RWPE2 (cell line): ENCODE measurements around the gene DNMT1.
"Not testable (repeated sequence)": the region's sequence is repeated elsewhere in the genome, so short reads cannot be mapped to it uniquely, and the experiment has no call there.

ENCODE experiments used
- ATAC-seq: fragments of 200-7000 bp; cut with Tn5 transposase; 3 replicates; pipeline ENCODE4 v1.9.1; 2021; ENCODE audit warnings: low read depth
- DNase-seq: peaks from one replicate; pipeline ENCODE4 v3.0.0-alpha.2; 2020; ENCODE audit warnings: low spot score
- H3K27ac ChIP-seq: fragments of 450-650 bp; 2 replicates; pipeline ENCODE4 v1.5.1; 2017; ENCODE audit warnings: mild to moderate bottlenecking; ENCODE audit not compliant: poor library complexity, severe bottlenecking
- H3K27me3 ChIP-seq: fragments of 250-450 bp; sonication (Bioruptor Pico); 2 replicates; pipeline ENCODE4 v1.5.1; 2021; ENCODE audit warnings: mild to moderate bottlenecking, moderate library complexity; ENCODE audit not compliant: insufficient read depth, poor library complexity, severe bottlenecking
- H3K36me3 ChIP-seq: fragments of 250-450 bp; sonication (Bioruptor Pico); 2 replicates; pipeline ENCODE4 v1.5.1; 2020; ENCODE audit warnings: low read depth, mild to moderate bottlenecking, moderate library complexity
- H3K4me1 ChIP-seq: fragments of 250-450 bp; sonication (Bioruptor Pico); 2 replicates; pipeline ENCODE4 v1.5.1; 2021; ENCODE audit warnings: mild to moderate bottlenecking, moderate library complexity; ENCODE audit not compliant: insufficient read depth, poor library complexity, severe bottlenecking
- H3K4me3 ChIP-seq: fragments of 250-450 bp; sonication (Bioruptor Pico); 2 replicates; pipeline ENCODE4 v1.5.1; 2021; ENCODE audit warnings: mild to moderate bottlenecking, moderate library complexity; ENCODE audit not compliant: severe bottlenecking
- H3K9me3 ChIP-seq: fragments of 250-450 bp; sonication (Bioruptor Pico); 2 replicates; pipeline ENCODE4 v1.5.1; 2021; ENCODE audit warnings: mild to moderate bottlenecking, moderate library complexity; ENCODE audit not compliant: severe bottlenecking
- CTCF ChIP-seq: fragments of 450-650 bp; IDR thresholded peaks from one replicate; pipeline ENCODE4 v1.5.1; 2017; ENCODE audit warnings: mild to moderate bottlenecking, moderate library complexity; ENCODE audit not compliant: poor library complexity, severe bottlenecking

The DNMT1 gene

GRCh38 chr19:10205636-10206035 lies 10.9 kb upstream of the DNMT1 start:
- no peak for TF ChIP-seq CTCF
- Histone ChIP-seq H3K9me3 (no peaks in the 10 kb centered on the region), H3K36me3 (no peaks in the 10 kb centered on the region), H3K27me3 (no peaks in the 10 kb centered on the region), H3K4me1 (no peaks in the 10 kb centered on the region), H3K4me3 (no peak overlapping the region), H3K27ac (no peak overlapping the region)
- ATAC-seq: no peak
- no peak for DNase-seq

DNA sequence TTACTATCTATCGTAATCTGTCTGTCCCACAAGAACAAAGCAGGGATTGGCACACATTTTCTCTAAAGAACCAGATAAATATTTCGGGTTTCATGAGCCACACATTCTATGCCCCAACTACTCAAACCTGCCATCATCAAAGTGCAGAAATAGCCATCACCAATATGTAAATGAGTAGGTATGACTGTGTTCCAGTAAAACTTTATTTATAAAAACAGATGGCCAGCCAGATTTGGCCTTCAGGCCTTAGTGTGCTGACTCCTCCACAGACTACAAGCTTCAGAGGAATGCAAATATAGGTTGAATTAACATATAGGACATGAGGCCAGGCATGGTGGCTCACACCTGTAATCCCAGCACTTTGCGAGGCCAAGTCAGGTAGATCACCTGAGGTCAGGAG lies 8.9 kb upstream of the DNMT1 start:
- DNase-seq (no peak), ATAC-seq (no peak)
- no peak for TF ChIP-seq CTCF
- no peak overlapping the region for H3K27ac ChIP-seq
- H3K4me1 ChIP-seq: no peaks in the 10 kb centered on the region
- H3K4me3 ChIP-seq: no peak overlapping the region
- no peaks in the 10 kb centered on the region for H3K36me3 ChIP-seq
- no peaks in the 10 kb centered on the region for H3K27me3 ChIP-seq
- H3K9me3 ChIP-seq: no peaks in the 10 kb centered on the region

- Histone ChIP-seq H3K27me3 (no peaks in the 10 kb centered on the region), H3K27ac (no peak overlapping the region), H3K9me3 (no peaks in the 10 kb centered on the region), H3K4me3 (no peak overlapping the region), H3K36me3 (no peaks in the 10 kb centered on the region), H3K4me1 (no peaks in the 10 kb centered on the region)
- no peak for TF ChIP-seq CTCF
- DNase-seq (no peak), ATAC-seq (no peak)
Observed at GRCh38 chr19:10201176-10201575, 6.4 kb upstream of the DNMT1 start.

DNA sequence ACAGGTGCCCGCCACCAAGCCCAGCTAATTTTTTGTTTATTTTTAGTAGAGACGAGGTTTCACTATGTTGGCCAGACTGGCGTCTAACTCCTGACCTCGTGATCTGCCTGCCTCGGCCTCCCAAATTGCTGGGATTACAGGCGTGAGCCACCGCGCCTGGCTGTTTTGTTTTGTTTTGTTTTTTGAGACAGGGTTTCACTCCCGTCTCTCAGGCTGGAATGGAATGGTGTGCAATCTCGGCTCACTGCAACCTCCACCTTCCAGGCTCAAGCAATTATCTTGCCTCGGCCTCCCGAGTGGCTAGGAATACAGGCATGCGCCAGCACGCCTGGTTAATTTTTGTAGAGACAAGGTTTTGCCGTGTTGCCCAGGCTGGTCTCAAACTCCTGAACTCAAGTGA lies 5.3 kb upstream of the DNMT1 start:
- H3K36me3 ChIP-seq, H3K9me3 ChIP-seq, H3K4me1 ChIP-seq, DNase-seq, H3K4me3 ChIP-seq, ATAC-seq, H3K27ac ChIP-seq, H3K27me3 ChIP-seq: not testable (repeated sequence)

DNA sequence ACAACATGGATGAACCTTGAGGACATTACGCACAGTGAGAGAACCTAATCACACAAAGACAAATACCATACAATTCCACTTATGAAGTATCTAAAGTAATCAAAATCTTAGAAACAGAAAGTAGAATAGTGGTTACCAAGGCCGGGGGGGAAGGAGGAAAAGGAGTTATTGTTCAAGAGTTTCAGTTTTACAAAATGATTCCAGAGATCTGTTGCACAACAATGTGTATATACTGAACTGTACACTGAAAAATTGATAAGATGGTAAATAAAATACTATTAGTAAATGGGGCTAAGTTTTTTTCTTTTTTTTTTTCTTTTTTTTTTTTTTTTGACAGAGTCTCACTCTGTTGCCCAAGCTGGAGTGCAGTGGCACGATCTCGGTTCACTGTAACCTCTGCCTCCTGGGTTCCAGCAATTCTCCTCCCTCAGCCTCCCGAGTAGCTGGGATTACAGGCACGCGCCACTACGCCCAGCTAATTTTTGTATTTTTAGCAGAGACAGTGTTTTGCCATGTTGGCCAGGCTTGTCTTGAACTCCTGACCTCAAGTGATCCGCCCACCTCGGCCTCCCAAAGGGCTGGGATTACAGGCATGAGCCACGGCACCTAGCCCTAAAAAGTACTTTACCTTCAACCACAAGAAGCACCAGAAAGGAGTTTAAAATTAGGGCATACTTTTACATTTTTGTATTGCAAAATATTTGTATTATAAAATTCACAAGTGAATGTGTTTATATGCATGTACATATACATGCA lies 4.3 kb upstream of the DNMT1 start:
- not testable (repeated sequence) for H3K36me3 ChIP-seq, H3K27ac ChIP-seq, ATAC-seq, H3K4me3 ChIP-seq, H3K9me3 ChIP-seq, H3K4me1 ChIP-seq, DNase-seq, H3K27me3 ChIP-seq

GRCh38 chr19:10195199-10195519 lies 406 bp upstream of the DNMT1 start:
- DNase-seq (no peak), ATAC-seq (peak; percentile 6; the same call in 1 of the 3 replicates)
- no peak for TF ChIP-seq CTCF

More at GRCh38 chr19:10195199-10195519, 406 bp upstream of the DNMT1 start:
- Histone ChIP-seq H3K36me3 (peaks cover 31% of the 10 kb centered on the region), H3K27ac (peak overlapping the region; percentile 91), H3K4me1 (peaks cover 4% of the 10 kb centered on the region), H3K27me3 (no peaks in the 10 kb centered on the region), H3K9me3 (no peaks in the 10 kb centered on the region), H3K4me3 (peak overlapping the region; percentile 75)
